K562 (cell line): Measurements from ENCODE around the gene LBHD1. TPM values are rescaled to one million over a fixed set of nuclear protein-coding genes. Genes with fewer than 3 reads are reported as not detected.

ENCODE experiments used
- CSDE1 ChIP-seq, 2 experiments: fragments of 450-650 bp; IDR thresholded peaks; 2 replicates each; pipeline ENCODE4 v1.6.1; 2016; ENCODE audit warnings: mild to moderate bottlenecking in 1 of 2
- ELF2 ChIP-seq: fragments of 250-450 bp; sonication (Bioruptor Pico); IDR thresholded peaks from 2 replicates; pipeline ENCODE4 v1.5.0; 2021; ENCODE audit warnings: mild to moderate bottlenecking
- FOXK1 ChIP-seq: sonication (generic); formaldehyde crosslinking; IDR thresholded peaks from 2 replicates; pipeline ENCODE4 v1.8.0; 2022; ENCODE audit warnings: missing genetic modification reagents, mild to moderate bottlenecking, borderline replicate concordance
- FOXP1 ChIP-seq: sonication (generic); formaldehyde crosslinking; IDR thresholded peaks from 2 replicates; pipeline ENCODE4 v1.8.0; 2022; ENCODE audit warnings: mild to moderate bottlenecking, missing genetic modification reagents
- GTF2E2 ChIP-seq: fragments of 200-800 bp; sonication (Bioruptor generic); IDR thresholded peaks from 2 replicates; pipeline ENCODE4 v1.6.1; 2016; ENCODE audit warnings: missing genetic modification characterization, missing compliant biosample characterization
- HDAC1 ChIP-seq, 2 experiments: fragments of 450-650 bp; IDR thresholded peaks; 2 replicates each; pipeline ENCODE4 v1.6.1; 2016 to 2017; ENCODE audit warnings: inconsistent platforms in 1 of 2, mild to moderate bottlenecking in 1 of 2, moderate library complexity in 1 of 2
- LCOR ChIP-seq: sonication (generic); formaldehyde crosslinking; IDR thresholded peaks from 2 replicates; pipeline ENCODE4 v1.8.0; 2022; ENCODE audit warnings: mild to moderate bottlenecking, missing genetic modification reagents
- NCOR1 ChIP-seq: fragments of 450-650 bp; IDR thresholded peaks from 2 replicates; pipeline ENCODE4 v1.6.1; 2016; ENCODE audit warnings: mild to moderate bottlenecking, moderate library complexity
- PCBP2 ChIP-seq: fragments of 200-400 bp; formaldehyde crosslinking; IDR thresholded peaks from 2 replicates; pipeline ENCODE4 v1.6.1; 2018; ENCODE audit warnings: low read length, low read depth, mild to moderate bottlenecking, moderate library complexity; ENCODE audit not compliant: poor library complexity, severe bottlenecking
- REST ChIP-seq, 2 experiments: fragments of 450-650 bp; formaldehyde crosslinking in 1 of 2; IDR thresholded peaks; 2 replicates each; pipeline versions ENCODE4 v1.4.0 to v1.6.1; 2014 to 2020; ENCODE audit warnings: mild to moderate bottlenecking in 2 of 2, borderline replicate concordance in 1 of 2, low read depth in 1 of 2
- TFAP4 ChIP-seq: sonication (generic); formaldehyde crosslinking; IDR thresholded peaks from 2 replicates; pipeline ENCODE4 v1.8.0; 2022; ENCODE audit warnings: missing genetic modification reagents, mild to moderate bottlenecking, moderate library complexity, borderline replicate concordance
- U2AF1 ChIP-seq: fragments of 200-400 bp; formaldehyde crosslinking; optimal IDR thresholded peaks from 2 replicates; pipeline ENCODE3; 2017; ENCODE audit warnings: mild to moderate bottlenecking, low read depth, low read length, moderate library complexity
- ZNF431 ChIP-seq: sonication (generic); formaldehyde crosslinking; IDR thresholded peaks from 2 replicates; pipeline ENCODE4 v1.8.0; 2022; ENCODE audit warnings: mild to moderate bottlenecking, missing genetic modification reagents
- ZNF695 ChIP-seq: fragments of 450-650 bp; formaldehyde crosslinking; IDR thresholded peaks from 2 replicates; pipeline ENCODE4 v1.4.0; 2020; ENCODE audit warnings: mild to moderate bottlenecking, moderate library complexity
- polyA plus RNA-seq, 8 experiments: library from polyadenylated mRNA; depleted of rRNA in 4 of 8; stranded (reverse) in 5 of 8; unstranded in 3 of 8; fragments of >200 nt; fragmentation: Nextera tagmentation in 2 of 8; fragmentation: Illumina TruSeq in 1 of 8; extraction: Ambion mirVana in 2 of 8; extraction: Trizol in 1 of 8; gene quantifications; 2 replicates each; pipeline versions ENCODE4 v1.2.1 to v1.2.3, GENCODE V29; 2011 to 2014; ENCODE audit warnings: inconsistent platforms in 1 of 8, missing spikeins in 1 of 8
- total RNA-seq, 7 experiments: library from RNA; depleted of rRNA in 6 of 7; stranded (reverse); fragments of >200 nt in 6 of 7; fragmentation: Illumina TruSeq in 2 of 7; extraction: Trizol in 2 of 7; gene quantifications; 2 replicates each; pipeline versions ENCODE4 v1.2.1 to v1.2.3, GENCODE V29; 2011 to 2021; ENCODE audit warnings: low replicate concordance in 1 of 7
- TF ChIP-seq, protein P1 (sequence below), 2 experiments: fragments of 450-650 bp; conservative IDR thresholded peaks; 2 replicates each; pipeline ENCODE4 v1.6.1; 2017; ENCODE audit warnings: mild to moderate bottlenecking in 2 of 2, moderate library complexity in 2 of 2

The LBHD1 gene
- total and polyA plus RNA-seq, 9 of the 15 experiments (the other 6 are each of a cell fraction or from before 2014, with no cell fraction given): 2.6 to 28.0 (median 12.5) TPM

GRCh38 chr11:62671608-62672389 is at the start of gene LBHD1, which contains the start of gene UQCC3 (continued):
- TF ChIP-seq, protein P1, sequence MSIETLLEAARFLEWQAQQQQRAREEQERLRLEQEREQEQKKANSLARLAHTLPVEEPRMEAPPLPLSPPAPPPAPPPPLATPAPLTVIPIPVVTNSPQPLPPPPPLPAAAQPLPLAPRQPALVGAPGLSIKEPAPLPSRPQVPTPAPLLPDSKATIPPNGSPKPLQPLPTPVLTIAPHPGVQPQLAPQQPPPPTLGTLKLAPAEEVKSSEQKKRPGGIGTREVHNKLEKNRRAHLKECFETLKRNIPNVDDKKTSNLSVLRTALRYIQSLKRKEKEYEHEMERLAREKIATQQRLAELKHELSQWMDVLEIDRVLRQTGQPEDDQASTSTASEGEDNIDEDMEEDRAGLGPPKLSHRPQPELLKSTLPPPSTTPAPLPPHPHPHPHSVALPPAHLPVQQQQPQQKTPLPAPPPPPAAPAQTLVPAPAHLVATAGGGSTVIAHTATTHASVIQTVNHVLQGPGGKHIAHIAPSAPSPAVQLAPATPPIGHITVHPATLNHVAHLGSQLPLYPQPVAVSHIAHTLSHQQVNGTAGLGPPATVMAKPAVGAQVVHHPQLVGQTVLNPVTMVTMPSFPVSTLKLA (conservative IDR thresholded peaks at IDR 0.05): peak; percentile 59 to 71
- 0 out of 2 replicates have a peak, but pooled peaks have one; percentile 80 for TF ChIP-seq GTF2E2
- peak; percentile 65; the same call in 1 of the 2 replicates for TF ChIP-seq LCOR (CRISPR knock-in tag)
- peak; percentile 69; the same call in 1 of the 2 replicates for TF ChIP-seq ZNF431 (CRISPR knock-in tag)
- TF ChIP-seq REST (IDR thresholded peaks at IDR 0.05; ENCODE audit: borderline replicate concordance): no peak
- TF ChIP-seq REST (CRISPR knock-in tag; IDR thresholded peaks at IDR 0.05; ENCODE audit: low read depth): 0 out of 2 replicates have a peak, but pooled peaks have one; percentile 27
- TF ChIP-seq ELF2 (CRISPR knock-in tag): peak; percentile 83
- peak; percentile 37; the same call in 1 of the 2 replicates for TF ChIP-seq TFAP4 (CRISPR knock-in tag)
- TF ChIP-seq HDAC1 (IDR thresholded peaks at IDR 0.05): peak in 1 of 2 experiments; percentile 53; a peak in 2 of 4 replicates
- TF ChIP-seq ZNF695 (CRISPR knock-in tag): peak; percentile 35; the same call in 1 of the 2 replicates
- peak in 1 of 2 experiments; percentile 40; a peak in 1 of 4 replicates for TF ChIP-seq CSDE1 (IDR thresholded peaks at IDR 0.05)
- TF ChIP-seq U2AF1: no peak
- peak; percentile 67; the same call in 1 of the 2 replicates for TF ChIP-seq FOXK1 (CRISPR knock-in tag)
- TF ChIP-seq NCOR1: peak; percentile 13
- peak; percentile 92 for TF ChIP-seq FOXP1 (CRISPR knock-in tag)
- no peak for TF ChIP-seq PCBP2
